Measurements from ENCODE around the gene TP53RK.

The TP53RK gene

GRCh38 chr20:46689082-46689753 lies at the start of gene TP53RK:
Gene TP53RK (minus strand): TSS chr20:46689444. CDS start chr20:46689414, 30 bp downstream.
- Histone ChIP-seq H3K36me3 (ENCODE audit: control insufficient read depth in 2 of 2, insufficient read depth in 2 of 2, low read length in 2 of 2) (peaks cover 5 to 11% of the 10 kb centered on the region in 2 donors), H3K27ac (ENCODE audit: low read depth in 2 of 2, low read length in 2 of 2) (peak within 1 kb of the TSS; percentile 88 to 93), H3K9ac (ENCODE audit: low read depth in 1 of 2, low read length in 2 of 2) (peak within 1 kb of the TSS; percentile 93 to 96), H3K9me3 (ENCODE audit: control insufficient read depth in 2 of 2, low read length in 2 of 2) (no peaks in the 10 kb centered on the region), H3K4me3 (ENCODE audit: low read length in 2 of 2) (peak within 1 kb of the TSS; percentile 83 to 92), H3K27me3 (ENCODE audit: control insufficient read depth in 2 of 2, insufficient read depth in 2 of 2, low read length in 2 of 2) (no peaks in the 10 kb centered on the region), H3K4me1 (ENCODE audit: control insufficient read depth in 2 of 2, insufficient read depth in 2 of 2, low read length in 2 of 2) (peaks cover 11 to 15% of the 10 kb centered on the region in 2 donors)

GRCh38 chr20:46735436-46735835 lies 46.2 kb upstream of the TP53RK start:
- Histone ChIP-seq H3K27me3 (ENCODE audit: control insufficient read depth in 2 of 2, insufficient read depth in 2 of 2, low read length in 2 of 2) (no peaks in the 10 kb centered on the region), H3K9me3 (ENCODE audit: control insufficient read depth in 2 of 2, low read length in 2 of 2) (peaks cover 0 to under 1% of the 10 kb centered on the region in 2 donors), H3K27ac (ENCODE audit: low read depth in 2 of 2, low read length in 2 of 2) (no peak overlapping the region), H3K4me1 (ENCODE audit: control insufficient read depth in 2 of 2, insufficient read depth in 2 of 2, low read length in 2 of 2) (peaks cover 0 to 2% of the 10 kb centered on the region in 2 donors), H3K9ac (ENCODE audit: low read depth in 1 of 2, low read length in 2 of 2) (no peak overlapping the region), H3K4me3 (ENCODE audit: low read length in 2 of 2) (no peak overlapping the region), H3K36me3 (ENCODE audit: control insufficient read depth in 2 of 2, insufficient read depth in 2 of 2, low read length in 2 of 2) (peaks cover 3 to 4% of the 10 kb centered on the region in 2 donors)

GRCh38 chr20:46731770-46732169 lies 42.5 kb upstream of the TP53RK start:
- H3K9ac ChIP-seq (ENCODE audit: low read depth in 1 of 2, low read length in 2 of 2): no peak overlapping the region
- H3K27me3 ChIP-seq (ENCODE audit: control insufficient read depth in 2 of 2, insufficient read depth in 2 of 2, low read length in 2 of 2): no peaks in the 10 kb centered on the region
- no peak overlapping the region for H3K27ac ChIP-seq (ENCODE audit: low read depth in 2 of 2, low read length in 2 of 2)
- H3K36me3 ChIP-seq (ENCODE audit: control insufficient read depth in 2 of 2, insufficient read depth in 2 of 2, low read length in 2 of 2): peaks cover 3 to 4% of the 10 kb centered on the region in 2 donors
- H3K4me3 ChIP-seq (ENCODE audit: low read length in 2 of 2): no peak overlapping the region
- no peaks in the 10 kb centered on the region for H3K4me1 ChIP-seq (ENCODE audit: control insufficient read depth in 2 of 2, insufficient read depth in 2 of 2, low read length in 2 of 2)
- no peaks in the 10 kb centered on the region for H3K9me3 ChIP-seq (ENCODE audit: control insufficient read depth in 2 of 2, low read length in 2 of 2)

- no peaks in the 10 kb centered on the region for H3K27me3 ChIP-seq (ENCODE audit: control insufficient read depth in 2 of 2, insufficient read depth in 2 of 2, low read length in 2 of 2)
- H3K4me1 ChIP-seq (ENCODE audit: control insufficient read depth in 2 of 2, insufficient read depth in 2 of 2, low read length in 2 of 2): no peaks in the 10 kb centered on the region
- no peak overlapping the region for H3K4me3 ChIP-seq (ENCODE audit: low read length in 2 of 2)
- H3K36me3 ChIP-seq (ENCODE audit: control insufficient read depth in 2 of 2, insufficient read depth in 2 of 2, low read length in 2 of 2): no peaks in the 10 kb centered on the region
- H3K9me3 ChIP-seq (ENCODE audit: control insufficient read depth in 2 of 2, low read length in 2 of 2): no peaks in the 10 kb centered on the region
- H3K9ac ChIP-seq (ENCODE audit: low read depth in 1 of 2, low read length in 2 of 2): no peak overlapping the region
- H3K27ac ChIP-seq (ENCODE audit: low read depth in 2 of 2, low read length in 2 of 2): no peak overlapping the region
These were observed 36.2 kb upstream of the TP53RK start for GRCh38 chr20:46725186-46726165.

GRCh38 chr20:46724343-46724959 lies 35.2 kb upstream of the TP53RK start:
- no peak overlapping the region for H3K4me3 ChIP-seq (ENCODE audit: low read length in 2 of 2)
- no peak overlapping the region for H3K27ac ChIP-seq (ENCODE audit: low read depth in 2 of 2, low read length in 2 of 2)
- H3K27me3 ChIP-seq (ENCODE audit: control insufficient read depth in 2 of 2, insufficient read depth in 2 of 2, low read length in 2 of 2): no peaks in the 10 kb centered on the region
- no peaks in the 10 kb centered on the region for H3K9me3 ChIP-seq (ENCODE audit: control insufficient read depth in 2 of 2, low read length in 2 of 2)
- no peak overlapping the region for H3K9ac ChIP-seq (ENCODE audit: low read depth in 1 of 2, low read length in 2 of 2)
- H3K4me1 ChIP-seq (ENCODE audit: control insufficient read depth in 2 of 2, insufficient read depth in 2 of 2, low read length in 2 of 2): no peaks in the 10 kb centered on the region
- no peaks in the 10 kb centered on the region for H3K36me3 ChIP-seq (ENCODE audit: control insufficient read depth in 2 of 2, insufficient read depth in 2 of 2, low read length in 2 of 2)

- no peak overlapping the region for H3K9ac ChIP-seq (ENCODE audit: low read depth in 1 of 2, low read length in 2 of 2)
These were observed 33.8 kb upstream of the TP53RK start for GRCh38 chr20:46723039-46723438.

GRCh38 chr20:46722450-46722849 lies 33.2 kb upstream of the TP53RK start:
- Histone ChIP-seq H3K4me3 (ENCODE audit: low read length in 2 of 2) (no peak overlapping the region), H3K9ac (ENCODE audit: low read depth in 1 of 2, low read length in 2 of 2) (no peak overlapping the region), H3K36me3 (ENCODE audit: control insufficient read depth in 2 of 2, insufficient read depth in 2 of 2, low read length in 2 of 2) (no peaks in the 10 kb centered on the region), H3K9me3 (ENCODE audit: control insufficient read depth in 2 of 2, low read length in 2 of 2) (no peaks in the 10 kb centered on the region), H3K27ac (ENCODE audit: low read depth in 2 of 2, low read length in 2 of 2) (no peak overlapping the region), H3K27me3 (ENCODE audit: control insufficient read depth in 2 of 2, insufficient read depth in 2 of 2, low read length in 2 of 2) (no peaks in the 10 kb centered on the region), H3K4me1 (ENCODE audit: control insufficient read depth in 2 of 2, insufficient read depth in 2 of 2, low read length in 2 of 2) (no peaks in the 10 kb centered on the region)

More at GRCh38 chr20:46723039-46723438, 33.8 kb upstream of the TP53RK start:
- no peaks in the 10 kb centered on the region for H3K27me3 ChIP-seq (ENCODE audit: control insufficient read depth in 2 of 2, insufficient read depth in 2 of 2, low read length in 2 of 2)
- H3K9me3 ChIP-seq (ENCODE audit: control insufficient read depth in 2 of 2, low read length in 2 of 2): no peaks in the 10 kb centered on the region
- no peaks in the 10 kb centered on the region for H3K36me3 ChIP-seq (ENCODE audit: control insufficient read depth in 2 of 2, insufficient read depth in 2 of 2, low read length in 2 of 2)
- no peak overlapping the region for H3K27ac ChIP-seq (ENCODE audit: low read depth in 2 of 2, low read length in 2 of 2)
- H3K4me1 ChIP-seq (ENCODE audit: control insufficient read depth in 2 of 2, insufficient read depth in 2 of 2, low read length in 2 of 2): no peaks in the 10 kb centered on the region
- H3K4me3 ChIP-seq (ENCODE audit: low read length in 2 of 2): no peak overlapping the region

GRCh38 chr20:46721476-46721875 lies 32.2 kb upstream of the TP53RK start:
- no peaks in the 10 kb centered on the region for H3K9me3 ChIP-seq (ENCODE audit: control insufficient read depth in 2 of 2, low read length in 2 of 2)
- H3K9ac ChIP-seq (ENCODE audit: low read depth in 1 of 2, low read length in 2 of 2): no peak overlapping the region
- no peaks in the 10 kb centered on the region for H3K27me3 ChIP-seq (ENCODE audit: control insufficient read depth in 2 of 2, insufficient read depth in 2 of 2, low read length in 2 of 2)
- no peaks in the 10 kb centered on the region for H3K36me3 ChIP-seq (ENCODE audit: control insufficient read depth in 2 of 2, insufficient read depth in 2 of 2, low read length in 2 of 2)
- H3K4me1 ChIP-seq (ENCODE audit: control insufficient read depth in 2 of 2, insufficient read depth in 2 of 2, low read length in 2 of 2): no peaks in the 10 kb centered on the region
- H3K27ac ChIP-seq (ENCODE audit: low read depth in 2 of 2, low read length in 2 of 2): no peak overlapping the region
- H3K4me3 ChIP-seq (ENCODE audit: low read length in 2 of 2): no peak overlapping the region

- Histone ChIP-seq H3K4me3 (ENCODE audit: low read length in 2 of 2) (no peak overlapping the region), H3K27ac (ENCODE audit: low read depth in 2 of 2, low read length in 2 of 2) (no peak overlapping the region), H3K9me3 (ENCODE audit: control insufficient read depth in 2 of 2, low read length in 2 of 2) (no peaks in the 10 kb centered on the region), H3K4me1 (ENCODE audit: control insufficient read depth in 2 of 2, insufficient read depth in 2 of 2, low read length in 2 of 2) (no peaks in the 10 kb centered on the region), H3K9ac (ENCODE audit: low read depth in 1 of 2, low read length in 2 of 2) (no peak overlapping the region), H3K27me3 (ENCODE audit: control insufficient read depth in 2 of 2, insufficient read depth in 2 of 2, low read length in 2 of 2) (no peaks in the 10 kb centered on the region), H3K36me3 (ENCODE audit: control insufficient read depth in 2 of 2, insufficient read depth in 2 of 2, low read length in 2 of 2) (no peaks in the 10 kb centered on the region)
These were observed 31.7 kb upstream of the TP53RK start for GRCh38 chr20:46720776-46721425.

Data from mucosa of rectum (tissue), 2 donors.